Retina (tissue), 1 donor: Measurements from ENCODE around the gene POLR3H.
A peak's percentile ranks its signal among the peaks of the same experiment; 100 is the strongest.
"Not testable (repeated sequence)": the region's sequence is repeated elsewhere in the genome, so short reads cannot be mapped to it uniquely, and the experiment has no call there.

Source experiments
- DNase-seq: peaks from one replicate; pipeline ENCODE4 v3.0.0-alpha.2; 2016

The POLR3H gene

GRCh38 chr22:41563051-41563711, 18.9 kb upstream of the POLR3H start:
- peak; percentile 42 for DNase-seq

DNA sequence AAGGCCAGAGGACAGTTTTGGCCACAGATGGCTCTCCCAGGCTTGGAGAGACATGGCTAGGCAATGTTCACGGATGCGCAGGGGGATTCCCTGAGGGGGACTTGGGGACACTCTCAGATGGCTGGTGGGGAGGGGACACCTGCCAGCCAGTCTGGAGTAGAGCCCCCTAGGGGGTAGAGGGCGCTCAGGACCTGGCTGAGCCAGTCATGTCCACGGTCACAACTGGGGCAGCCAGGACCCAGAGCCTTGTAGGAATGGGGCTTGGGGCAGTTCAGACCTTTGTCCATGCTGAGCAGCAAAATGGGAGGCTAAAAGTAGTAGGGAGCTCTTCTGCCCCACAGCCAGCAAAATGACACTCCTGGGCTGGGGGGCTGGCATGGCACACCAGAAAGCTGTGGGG, 18.2 kb upstream of the POLR3H start:
- peak; percentile 27 for DNase-seq

DNA sequence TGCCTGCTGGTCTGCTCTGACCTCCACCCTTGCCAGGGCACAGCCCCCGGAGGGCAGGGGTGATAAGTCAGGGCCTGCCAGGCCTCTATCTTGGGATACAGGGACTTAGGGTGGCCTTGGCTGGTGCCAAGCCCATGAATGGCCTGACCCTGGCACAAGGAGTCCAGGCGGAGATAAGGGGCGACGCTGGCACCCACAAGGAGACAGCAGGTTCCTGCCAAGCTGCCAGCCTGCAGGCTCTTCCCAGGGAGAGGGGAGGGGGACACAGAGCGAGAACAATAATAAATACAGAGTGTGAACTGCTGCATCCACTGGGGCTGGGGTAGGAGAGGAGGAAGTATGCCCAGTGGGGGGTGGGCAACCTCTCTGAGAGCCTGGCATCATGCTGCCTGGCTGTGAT, 17.5 kb upstream of the POLR3H start:
- no peak for DNase-seq

DNA sequence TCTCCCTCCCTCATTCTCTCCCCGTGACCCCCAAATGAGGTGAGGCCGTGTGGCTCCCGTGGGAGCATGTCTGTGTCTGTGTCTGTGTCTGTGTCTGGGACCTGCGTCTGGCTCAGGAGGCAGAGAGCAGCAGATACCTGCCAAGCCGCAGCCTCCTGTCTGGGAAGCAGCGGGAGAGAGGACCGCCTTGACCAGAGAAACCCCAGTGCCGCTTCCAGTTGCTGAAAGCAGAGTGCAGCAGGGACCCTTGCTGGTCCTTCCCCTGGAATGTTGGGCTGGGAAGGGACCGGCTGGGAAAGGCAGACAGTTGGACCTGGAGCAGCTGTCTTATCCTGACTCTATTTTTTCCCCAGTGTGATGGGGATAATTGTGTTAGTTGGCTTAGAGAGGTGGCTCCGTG, 17.1 kb upstream of the POLR3H start:
- no peak for DNase-seq

DNA sequence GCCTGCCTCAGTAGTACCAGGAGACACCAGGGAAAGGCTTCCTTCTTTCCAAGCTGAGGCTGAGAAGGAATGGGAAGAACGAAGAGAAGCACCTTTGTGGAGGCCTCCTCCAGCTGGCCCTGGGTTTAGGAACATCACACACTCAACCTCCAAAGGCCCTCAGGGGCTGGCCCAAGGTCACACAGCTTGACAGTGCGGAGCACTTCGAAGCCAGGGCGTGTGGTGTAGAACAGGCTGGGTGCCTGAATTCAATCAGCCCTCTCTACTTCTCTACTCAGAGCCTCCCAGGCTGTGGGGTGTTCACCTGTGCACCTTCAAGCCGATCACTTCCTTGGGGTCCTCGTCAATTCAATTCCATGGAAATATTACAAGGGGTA, 15.8 kb upstream of the POLR3H start:
- DNase-seq, result peak; percentile 57

DNA sequence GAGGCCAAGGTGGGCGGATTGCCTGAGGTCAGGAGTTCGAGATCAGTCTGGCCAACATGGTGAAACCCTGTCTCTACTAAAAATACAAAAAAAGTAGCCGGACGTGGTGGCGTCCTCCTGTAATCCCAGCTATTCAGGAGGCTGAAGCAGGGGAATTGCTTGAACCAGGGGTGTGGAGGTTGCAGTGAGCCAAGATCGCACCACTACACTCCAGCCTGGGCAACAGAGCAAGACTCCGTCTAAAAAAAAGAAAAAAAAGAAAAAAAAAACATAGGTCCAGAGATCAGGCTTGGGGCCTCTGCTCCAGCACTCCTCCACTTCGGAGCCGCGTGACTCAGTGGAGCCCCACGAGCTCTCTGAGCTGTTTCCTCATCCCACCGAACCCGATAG, 14.0 kb upstream of the POLR3H start:
- not testable (repeated sequence) for DNase-seq

DNA sequence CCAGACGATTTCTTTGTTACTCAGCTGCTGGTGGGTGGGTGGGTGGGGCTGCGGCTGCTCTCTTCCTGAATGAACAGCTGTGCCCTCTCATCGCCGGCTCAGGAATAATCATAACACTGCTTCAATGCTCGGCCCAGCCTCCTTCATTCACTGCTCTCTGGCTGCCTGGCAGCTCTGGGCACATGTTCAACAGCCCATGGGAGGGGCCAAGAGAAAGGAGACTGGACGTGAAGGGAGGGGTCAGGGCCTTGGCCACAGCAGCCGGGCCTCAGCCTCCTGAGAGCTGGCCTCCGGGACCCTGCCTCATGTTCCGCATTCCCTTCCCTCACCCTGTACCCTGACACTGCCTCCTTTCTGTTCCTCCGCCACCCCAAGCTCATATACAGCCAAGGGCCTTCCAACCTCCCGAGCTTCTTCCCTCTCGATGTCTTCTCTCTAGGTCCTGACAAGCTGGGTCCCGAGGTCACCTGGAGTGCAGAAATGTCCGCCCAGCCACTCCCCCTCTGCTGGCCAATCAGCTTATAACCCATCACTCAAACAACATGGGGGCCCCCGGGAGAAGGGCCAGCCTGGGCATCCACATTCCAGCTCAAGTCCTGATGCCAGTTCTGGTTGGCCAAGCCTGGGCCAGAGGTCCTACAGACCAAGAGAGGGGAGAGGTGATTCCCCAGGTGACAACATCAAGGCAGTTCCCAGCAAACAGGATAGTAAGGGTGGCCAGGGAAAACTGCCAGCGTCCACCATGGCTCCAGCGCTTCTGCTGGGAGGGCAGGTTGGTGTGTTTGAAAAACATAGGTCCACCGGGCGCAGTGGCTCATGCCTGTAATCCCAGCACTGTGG, 13.4 kb upstream of the POLR3H start:
- DNase-seq, result peak; percentile 74

DNA sequence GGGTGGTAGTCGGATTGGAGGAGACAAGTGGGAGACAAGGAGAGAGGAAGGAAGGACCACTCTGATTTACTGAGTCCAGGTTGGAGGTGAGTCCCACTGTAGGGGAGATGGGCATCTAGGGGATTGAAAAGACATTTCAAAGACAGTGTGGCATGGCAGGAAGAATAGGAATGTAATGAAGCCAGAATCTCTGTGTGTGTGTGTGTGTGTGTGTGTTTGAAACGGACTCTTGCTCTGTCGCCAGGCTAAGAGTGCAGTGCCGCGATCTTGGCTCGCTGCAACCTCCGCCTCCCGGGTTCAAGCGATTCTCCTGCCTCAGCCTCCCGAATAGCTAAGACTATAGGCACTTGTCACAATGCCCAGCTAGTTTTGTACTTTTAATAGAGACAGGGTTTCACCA, 12.3 kb upstream of the POLR3H start:
- DNase-seq, result peak; percentile 9

DNA sequence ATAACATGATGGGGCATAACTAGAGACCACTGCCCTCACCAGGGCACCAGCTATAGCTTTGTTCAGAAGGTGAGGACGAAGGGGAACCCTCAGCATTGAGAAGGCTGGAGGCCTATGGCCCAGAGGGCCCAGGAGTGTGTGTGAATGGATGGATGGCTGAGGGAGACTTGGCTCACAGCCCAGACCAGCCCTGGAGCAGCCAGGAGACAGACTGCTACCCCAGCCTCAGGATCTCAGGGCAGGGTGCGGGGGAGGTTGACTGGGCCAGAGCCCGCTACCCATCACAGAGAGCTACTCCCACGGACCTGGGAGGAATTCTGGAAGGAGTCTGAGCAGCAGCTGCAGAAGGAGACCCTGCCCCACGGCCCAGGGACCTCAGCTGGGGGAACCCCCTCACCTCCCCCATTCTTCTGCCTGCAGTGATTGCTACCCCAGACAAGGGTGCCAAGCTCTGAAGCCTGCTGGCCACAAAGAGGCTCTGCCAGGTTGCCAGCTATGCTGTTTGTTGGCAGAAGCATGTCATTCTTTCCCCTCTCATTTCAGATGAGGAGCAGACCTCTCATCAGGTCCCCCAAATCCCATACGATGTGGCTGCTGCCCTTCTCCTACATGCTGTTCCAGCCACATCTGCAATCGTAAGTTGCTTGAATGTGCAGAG, 11.2 kb upstream of the POLR3H start:
- DNase-seq, result no peak

DNA sequence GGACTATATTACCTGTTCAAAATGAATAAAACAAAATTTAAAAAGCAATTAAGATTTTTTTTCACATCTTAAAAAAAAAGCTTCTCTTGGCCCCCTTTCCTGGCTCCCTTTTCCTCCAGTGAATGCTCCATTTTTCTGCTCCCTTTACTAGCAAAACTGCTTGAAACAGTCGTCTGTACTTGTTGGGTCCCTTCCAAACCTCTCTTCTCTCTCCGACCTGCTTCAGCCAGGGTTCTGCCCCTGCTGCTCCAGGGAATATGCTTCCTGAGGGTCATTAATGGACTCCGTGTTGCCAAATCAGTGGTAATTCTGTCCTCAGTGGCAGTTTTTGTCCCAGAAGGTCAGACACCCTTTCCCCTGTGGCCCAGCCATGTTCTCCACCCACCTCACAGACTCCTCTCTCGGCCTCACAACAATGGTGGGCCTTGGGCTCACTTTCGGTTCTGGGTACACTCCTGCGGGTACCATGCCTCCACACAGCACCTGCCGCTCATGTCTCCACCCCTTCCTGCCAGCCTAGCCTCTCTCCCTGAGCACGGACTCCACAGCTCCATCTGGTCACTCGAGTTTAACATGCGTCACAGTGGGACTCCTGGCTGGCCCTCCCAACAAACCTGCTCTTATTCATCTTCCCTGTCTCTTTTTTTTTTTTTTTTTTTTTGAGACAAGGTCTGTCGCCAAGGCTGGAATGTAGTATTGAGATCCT, 7.8 kb upstream of the POLR3H start:
- DNase-seq, result no peak

- DNase-seq, result no peak
Measured at GRCh38 chr22:41550952-41551491, 6.8 kb upstream of the POLR3H start.

DNA sequence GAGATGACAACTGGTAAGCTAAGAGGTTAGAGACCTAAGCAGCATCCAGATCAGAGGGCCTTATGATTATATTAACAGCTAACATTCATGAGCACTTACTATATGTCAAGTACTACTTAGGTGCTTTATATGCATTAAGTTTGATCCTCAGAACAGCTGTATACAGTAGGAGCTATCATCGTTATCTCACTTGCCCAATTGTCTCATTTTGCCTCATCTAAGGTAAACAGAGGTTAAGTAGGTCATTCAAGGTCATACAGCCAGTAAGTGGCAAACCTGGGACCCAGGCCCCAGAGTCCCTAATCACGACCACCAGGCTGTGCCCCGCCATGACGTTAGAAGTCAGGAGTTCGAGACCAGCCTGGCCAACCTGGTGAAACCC, 4.6 kb upstream of the POLR3H start:
- no peak for DNase-seq

GRCh38 chr22:41544671-41545476, 604 bp upstream of the POLR3H start:
- DNase-seq, result no peak

- no peak for DNase-seq
Measured at GRCh38 chr22:41542224-41542623, 2.0 kb downstream of the POLR3H start.

GRCh38 chr22:41541484-41541883, 2.8 kb downstream of the POLR3H start:
- DNase-seq, result no peak

DNA sequence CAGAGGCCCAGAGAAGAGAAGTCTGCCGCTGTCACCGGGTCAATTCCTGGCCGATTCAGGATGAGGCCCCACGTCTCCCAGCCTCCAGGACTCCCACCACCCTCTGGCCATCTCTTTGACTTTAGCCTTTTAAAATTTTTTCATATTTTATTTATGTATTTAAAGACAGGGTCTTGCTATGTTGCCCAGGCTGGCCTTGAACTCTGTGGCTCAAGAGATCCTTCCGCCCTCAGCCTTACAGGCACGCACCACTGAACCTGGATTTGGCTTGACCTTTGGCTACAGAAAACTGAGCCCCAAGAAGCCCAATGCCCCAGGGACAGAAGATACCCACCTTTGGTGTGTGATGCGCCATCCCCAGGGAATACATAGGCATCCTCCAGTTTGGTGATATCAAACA, 3.9 kb downstream of the POLR3H start:
- no peak for DNase-seq

- no peak for DNase-seq
Measured at GRCh38 chr22:41540006-41540315, 4.3 kb downstream of the POLR3H start.

- DNase-seq, result no peak
Measured at GRCh38 chr22:41539146-41540005, 4.9 kb downstream of the POLR3H start.

- no peak for DNase-seq
Measured at GRCh38 chr22:41538583-41538982, 5.7 kb downstream of the POLR3H start.

- no peak for DNase-seq
Measured at GRCh38 chr22:41537203-41537602, 7.1 kb downstream of the POLR3H start.

DNA sequence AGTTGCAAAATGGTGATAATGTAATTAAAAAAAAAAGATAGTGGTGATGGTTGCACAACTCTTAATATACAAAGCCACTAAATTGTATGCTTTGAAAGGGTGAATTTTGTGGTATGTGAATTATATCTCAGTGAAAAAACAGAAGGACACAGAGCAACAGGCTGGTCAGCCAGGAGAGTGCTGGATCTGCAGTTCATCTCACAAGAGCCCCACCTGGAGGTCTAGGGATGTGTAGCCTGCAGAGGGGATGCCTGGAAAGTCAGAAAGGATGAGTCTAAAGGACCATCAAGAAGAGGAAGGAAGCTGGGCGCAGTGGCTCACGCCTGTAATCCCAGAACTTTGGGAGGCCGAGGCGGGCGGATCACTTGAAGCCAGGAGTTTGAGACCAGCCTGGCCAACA, 9.0 kb downstream of the POLR3H start:
- no peak for DNase-seq
